Hepatocyte (in vitro differentiated cells): ENCODE data around the gene DDO. TPM values are rescaled to one million over a fixed set of nuclear protein-coding genes. Genes with fewer than 3 reads are reported as not detected.

Experiments
- DNase-seq: peaks from one replicate; pipeline ENCODE4 v3.0.0-alpha.2; 2016; ENCODE audit warnings: low spot score
- H2AFZ ChIP-seq: fragments of 200-600 bp; sonication (generic); 2 replicates; pipeline ENCODE4 v1.6.0; 2016; ENCODE audit warnings: antibody characterized with exemption, mild to moderate bottlenecking
- H3K27ac ChIP-seq: fragments of 200-600 bp; sonication (generic); 2 replicates; pipeline ENCODE4 v1.5.1; 2016; ENCODE audit warnings: mild to moderate bottlenecking
- H3K27me3 ChIP-seq: fragments of 200-600 bp; sonication (generic); 2 replicates; pipeline ENCODE4 v1.6.1; 2016
- H3K36me3 ChIP-seq: fragments of 200-600 bp; sonication (generic); replicated peaks from 2 replicates; pipeline ENCODE4 v1.5.1; 2016; ENCODE audit warnings: low read depth; ENCODE audit not compliant: insufficient read depth
- H3K4me1 ChIP-seq: fragments of 200-600 bp; sonication (generic); 2 replicates; pipeline ENCODE4 v1.5.1; 2016; ENCODE audit warnings: mild to moderate bottlenecking, moderate library complexity; ENCODE audit not compliant: insufficient read depth
- H3K4me2 ChIP-seq: fragments of 200-600 bp; sonication (generic); 2 replicates; pipeline ENCODE4 v1.6.0; 2016
- H3K4me3 ChIP-seq: fragments of 200-600 bp; sonication (generic); 2 replicates; pipeline ENCODE4 v1.5.1; 2016; ENCODE audit warnings: mild to moderate bottlenecking
- H3K79me2 ChIP-seq: fragments of 200-600 bp; sonication (generic); 2 replicates; pipeline ENCODE4 v1.6.0; 2017; ENCODE audit warnings: mild to moderate bottlenecking
- H3K9me2 ChIP-seq: fragments of 200-600 bp; sonication (generic); replicated peaks from 2 replicates; pipeline ENCODE4 v1.6.0; 2017; ENCODE audit warnings: mild to moderate bottlenecking; ENCODE audit not compliant: insufficient read depth
- H3K9me3 ChIP-seq: fragments of 200-600 bp; sonication (generic); 2 replicates; pipeline ENCODE4 v1.5.1; 2016; ENCODE audit warnings: low read depth, mild to moderate bottlenecking
- H4K20me1 ChIP-seq: fragments of 200-600 bp; sonication (generic); 2 replicates; pipeline ENCODE4 v1.6.0; 2016; ENCODE audit warnings: mild to moderate bottlenecking; ENCODE audit not compliant: insufficient read depth, poor library complexity, severe bottlenecking
- CTCF ChIP-seq: fragments of 200-600 bp; sonication (generic); IDR thresholded peaks from 2 replicates; pipeline ENCODE4 v1.5.1; 2016; ENCODE audit warnings: antibody characterized with exemption, mild to moderate bottlenecking; ENCODE audit not compliant: poor library complexity
- EZH2 ChIP-seq: fragments of 200-600 bp; sonication (generic); IDR thresholded peaks from 2 replicates; pipeline ENCODE4 v1.6.1; 2016; ENCODE audit warnings: antibody characterized with exemption, mild to moderate bottlenecking, borderline replicate concordance
- EZH2phosphoT487 ChIP-seq: fragments of 200-600 bp; sonication (generic); IDR thresholded peaks from one replicate; pipeline ENCODE4 v1.6.1; 2018; ENCODE audit warnings: antibody characterized with exemption, mild to moderate bottlenecking, low read depth, moderate library complexity; ENCODE audit not compliant: unreplicated experiment, severe bottlenecking
- WGBS: methylation state at CpG from one replicate; pipeline ENCODE4 v1.1.6; 2016; ENCODE audit warnings: low lambda C conversion rate; ENCODE audit errors: missing lambda C conversion rate; 5-methylcytosine and 5-hydroxymethylcytosine counted together
- polyA plus RNA-seq: library from polyadenylated mRNA; unstranded; fragments of >200 nt; fragmentation: Nextera tagmentation; extraction: Ambion mirVana; gene quantifications from 2 replicates; pipeline ENCODE4 v1.2.1, GENCODE V29; 2016
- total RNA-seq: library from RNA; depleted of rRNA; stranded (reverse); fragments of >200 nt; gene quantifications from 2 replicates; pipeline ENCODE4 v1.2.3, GENCODE V29; 2014

The DDO gene
- total and polyA plus RNA-seq, 2 experiments from 2014 or later, result 0.20 to 0.39 TPM

GRCh38 chr6:110366975-110367374 is 48.4 kb downstream of the DDO start:
- Histone ChIP-seq H3K27me3 (no peaks in the 10 kb centered on the region), H3K36me3 (no peaks in the 10 kb centered on the region), H3K4me1 (no peaks in the 10 kb centered on the region), H4K20me1 (no peaks in the 10 kb centered on the region), H2AFZ (no peak overlapping the region), H3K4me2 (no peak overlapping the region), H3K79me2 (no peaks in the 10 kb centered on the region), H3K9me2 (no peaks in the 10 kb centered on the region), H3K9me3 (no peaks in the 10 kb centered on the region), H3K27ac (no peak overlapping the region), H3K4me3 (no peak overlapping the region)
- no peak for DNase-seq
- 91% methylated on average over 2 of the region's 2 CpGs for WGBS
- TF ChIP-seq CTCF, result no peak
- TF ChIP-seq EZH2phosphoT487, result no peak
- no peak for TF ChIP-seq EZH2

GRCh38 chr6:110366256-110366655 is 49.1 kb downstream of the DDO start:
- Histone ChIP-seq H3K79me2 (no peaks in the 10 kb centered on the region), H3K4me1 (no peaks in the 10 kb centered on the region), H3K27ac (no peak overlapping the region), H3K27me3 (no peaks in the 10 kb centered on the region), H3K9me2 (no peaks in the 10 kb centered on the region), H3K4me2 (no peak overlapping the region), H3K36me3 (no peaks in the 10 kb centered on the region), H3K9me3 (no peaks in the 10 kb centered on the region), H4K20me1 (no peaks in the 10 kb centered on the region), H3K4me3 (no peak overlapping the region), H2AFZ (no peak overlapping the region)
- no peak for TF ChIP-seq CTCF
- no peak for TF ChIP-seq EZH2phosphoT487
- TF ChIP-seq EZH2, result no peak
- 78% methylated on average over 2 of the region's 2 CpGs for WGBS
- peak; percentile 28 for DNase-seq

- H3K4me1 ChIP-seq, result peaks cover 5% of the 10 kb centered on the region
- no peak overlapping the region for H2AFZ ChIP-seq
- TF ChIP-seq CTCF, result no peak
- no peak for TF ChIP-seq EZH2
- no peak for TF ChIP-seq EZH2phosphoT487
- peak overlapping the region; percentile 16 for H3K27ac ChIP-seq
- H3K79me2 ChIP-seq, result no peaks in the 10 kb centered on the region
- no peak for DNase-seq
- no peak overlapping the region for H3K4me3 ChIP-seq
- H3K9me3 ChIP-seq, result no peaks in the 10 kb centered on the region
- H3K4me2 ChIP-seq, result no peak overlapping the region
- WGBS, result 46% methylated on average over 5 of the region's 5 CpGs
- no peaks in the 10 kb centered on the region for H3K9me2 ChIP-seq
- H3K36me3 ChIP-seq, result no peaks in the 10 kb centered on the region
- H4K20me1 ChIP-seq, result no peaks in the 10 kb centered on the region
- H3K27me3 ChIP-seq, result no peaks in the 10 kb centered on the region
Observed at GRCh38 chr6:110364364-110365105, 50.8 kb downstream of the DDO start.
